Hematopoietic multipotent progenitor cell treated with erythropoietin and hydrocortisone succinate and interleukin-3 and kit ligand, for 6 days (in vitro differentiated cells): ENCODE measurements around the gene NCBP1.

Experiments
- DNase-seq: peaks from one replicate; pipeline ENCODE4 v3.0.0-alpha.2; 2015

NCBP1 gene

GRCh38 chr9:97627624-97628023 lies 6.0 kb upstream of the NCBP1 start:
- DNase-seq: no peak

GRCh38 chr9:97628668-97629067 lies 5.0 kb upstream of the NCBP1 start:
- DNase-seq: no peak

- DNase-seq: no peak
Measured at GRCh38 chr9:97629156-97629555, 4.5 kb upstream of the NCBP1 start.

- DNase-seq: no peak
Measured at GRCh38 chr9:97630591-97630990, 3.0 kb upstream of the NCBP1 start.

GRCh38 chr9:97632248-97632984 lies 1.2 kb upstream of the NCBP1 start:
- DNase-seq: peak; percentile 84

GRCh38 chr9:97633859-97634490 lies 354 bp downstream of the NCBP1 start:
- DNase-seq: peak; percentile 20

GRCh38 chr9:97635026-97635425 lies 1.4 kb downstream of the NCBP1 start:
- DNase-seq: no peak

GRCh38 chr9:97636903-97637302 lies 3.3 kb downstream of the NCBP1 start:
- peak; percentile 34 for DNase-seq

GRCh38 chr9:97638666-97639065 lies 5.0 kb downstream of the NCBP1 start:
- peak; percentile 57 for DNase-seq

GRCh38 chr9:97640325-97640724 lies 6.7 kb downstream of the NCBP1 start:
- peak; percentile 26 for DNase-seq

GRCh38 chr9:97645720-97646119 lies 12.1 kb downstream of the NCBP1 start:
- DNase-seq: no peak

GRCh38 chr9:97647996-97648395 lies 14.4 kb downstream of the NCBP1 start:
- no peak for DNase-seq

- DNase-seq: no peak
Measured at GRCh38 chr9:97651646-97652045, 18.0 kb downstream of the NCBP1 start.

- DNase-seq: no peak
Measured at GRCh38 chr9:97658707-97659106, 25.1 kb downstream of the NCBP1 start.

- DNase-seq: no peak
Measured at GRCh38 chr9:97659771-97660170, 26.1 kb downstream of the NCBP1 start.

- DNase-seq: peak; percentile 30
Measured at GRCh38 chr9:97660340-97660739, 26.7 kb downstream of the NCBP1 start.

- no peak for DNase-seq
Measured at GRCh38 chr9:97660847-97661246, 27.2 kb downstream of the NCBP1 start.

GRCh38 chr9:97665742-97666141 lies 32.1 kb downstream of the NCBP1 start:
- no peak for DNase-seq

- peak; percentile 23 for DNase-seq
Measured at GRCh38 chr9:97666907-97667686, 33.5 kb downstream of the NCBP1 start.

GRCh38 chr9:97668485-97668884 lies 34.9 kb downstream of the NCBP1 start:
- DNase-seq: no peak

- DNase-seq: no peak
Measured at GRCh38 chr9:97670586-97670985, 37.0 kb downstream of the NCBP1 start.

- no peak for DNase-seq
Measured at GRCh38 chr9:97672403-97672802, 38.8 kb downstream of the NCBP1 start.

GRCh38 chr9:97673922-97674321 lies 40.3 kb downstream of the NCBP1 start:
- no peak for DNase-seq

- no peak for DNase-seq
Measured at GRCh38 chr9:97675655-97676054, 42.0 kb downstream of the NCBP1 start.
